Measurements from ENCODE around the gene HSFX3.
"Not testable (repeated sequence)": the region's sequence is repeated elsewhere in the genome, so short reads cannot be mapped to it uniquely, and the experiment has no call there.

Gene HSFX3, protein sequence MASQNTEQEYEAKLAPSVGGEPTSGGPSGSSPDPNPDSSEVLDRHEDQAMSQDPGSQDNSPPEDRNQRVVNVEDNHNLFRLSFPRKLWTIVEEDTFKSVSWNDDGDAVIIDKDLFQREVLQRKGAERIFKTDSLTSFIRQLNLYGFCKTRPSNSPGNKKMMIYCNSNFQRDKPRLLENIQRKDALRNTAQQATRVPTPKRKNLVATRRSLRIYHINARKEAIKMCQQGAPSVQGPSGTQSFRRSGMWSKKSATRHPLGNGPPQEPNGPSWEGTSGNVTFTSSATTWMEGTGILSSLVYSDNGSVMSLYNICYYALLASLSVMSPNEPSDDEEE

DNA sequence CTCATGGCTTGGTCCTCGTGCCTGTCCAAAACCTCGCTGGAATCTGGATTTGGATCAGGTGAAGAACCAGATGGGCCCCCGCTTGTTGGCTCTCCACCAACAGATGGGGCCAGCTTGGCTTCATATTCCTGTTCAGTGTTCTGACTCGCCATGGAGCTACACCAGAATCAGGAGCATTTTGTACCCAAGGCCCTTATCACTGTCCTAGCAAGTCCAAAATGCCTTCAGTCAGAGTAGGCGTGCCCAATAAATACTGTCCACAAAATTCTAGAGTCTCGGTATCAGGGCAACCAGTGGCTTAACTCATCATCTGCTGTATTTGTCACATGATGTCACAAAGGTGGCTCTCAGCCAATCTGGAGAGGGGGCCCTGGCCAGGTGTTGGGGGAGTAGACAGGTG lies at the start of gene HSFX3:
Gene HSFX3, minus strand, starts transcription at position 224 of the 400 bp plus-strand sequence. Its CDS starts 72 bp downstream, at position 152.
- not testable (repeated sequence) for DNase-seq

- not testable (repeated sequence) for DNase-seq
Observed at GRCh38 chrX:149598603-149599002, 48.9 kb upstream of the HSFX3 start.

- DNase-seq: not testable (repeated sequence)
Observed at GRCh38 chrX:149595943-149596342, 46.2 kb upstream of the HSFX3 start.

- not testable (repeated sequence) for DNase-seq
Observed at GRCh38 chrX:149595214-149595613, 45.5 kb upstream of the HSFX3 start, which contains the start of gene HSFX2. Gene HSFX2 (minus strand): TSS chrX:149595314. CDS start chrX:149594700, 614 bp downstream.

- DNase-seq: not testable (repeated sequence)
Observed at GRCh38 chrX:149590993-149591392, 41.3 kb upstream of the HSFX3 start.

GRCh38 chrX:149587359-149587758 lies 37.6 kb upstream of the HSFX3 start, which contains the start of gene MAGEA9B:
Gene MAGEA9B (minus strand): TSS chrX:149587459. CDS start chrX:149583179, 4,280 bp downstream.
- DNase-seq: not testable (repeated sequence)

DNA sequence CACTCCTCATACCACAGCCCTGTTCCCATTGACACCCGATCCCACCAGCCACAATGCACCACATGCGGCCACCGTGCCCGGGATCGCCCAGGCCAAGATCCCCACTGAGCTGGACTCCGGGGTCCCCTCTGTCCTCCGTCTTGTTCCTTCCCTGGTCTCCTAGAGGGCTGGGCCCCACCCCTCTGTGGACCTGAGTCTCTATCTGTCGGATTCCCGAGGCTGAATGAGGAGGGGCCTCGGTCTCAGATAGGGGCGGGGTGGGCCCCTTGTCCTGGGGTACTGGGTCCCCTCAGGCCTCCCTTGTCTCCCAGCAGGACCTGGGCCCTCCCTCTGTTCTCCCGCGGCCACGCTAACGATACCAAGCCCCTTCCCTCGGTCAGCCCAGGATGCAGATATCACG lies 35.9 kb upstream of the HSFX3 start:
- not testable (repeated sequence) for DNase-seq

GRCh38 chrX:149573456-149573855 lies 23.7 kb upstream of the HSFX3 start:
- DNase-seq: not testable (repeated sequence)

DNA sequence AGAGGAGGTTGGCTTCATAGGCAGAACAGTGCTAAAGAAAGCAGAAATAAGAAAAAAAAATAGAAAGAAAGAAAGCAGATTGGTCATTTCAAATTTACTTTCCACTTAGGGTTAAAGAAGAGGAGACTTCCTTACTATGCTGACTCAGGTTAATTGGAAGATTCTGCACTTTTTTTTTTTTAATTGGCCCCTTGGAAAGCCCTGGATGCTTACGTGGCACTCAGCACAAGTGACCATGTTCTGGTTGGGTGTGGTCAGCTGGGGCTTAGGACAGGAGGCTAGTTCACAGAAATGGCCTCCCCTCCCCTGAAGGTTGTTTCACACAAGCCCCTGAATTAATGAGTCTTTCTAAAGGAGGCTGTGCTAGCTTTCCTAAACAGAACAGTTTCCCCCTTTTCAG lies 23.0 kb upstream of the HSFX3 start:
- DNase-seq: no peak

GRCh38 chrX:149571770-149572169 lies 22.0 kb upstream of the HSFX3 start:
- no peak for DNase-seq

DNA sequence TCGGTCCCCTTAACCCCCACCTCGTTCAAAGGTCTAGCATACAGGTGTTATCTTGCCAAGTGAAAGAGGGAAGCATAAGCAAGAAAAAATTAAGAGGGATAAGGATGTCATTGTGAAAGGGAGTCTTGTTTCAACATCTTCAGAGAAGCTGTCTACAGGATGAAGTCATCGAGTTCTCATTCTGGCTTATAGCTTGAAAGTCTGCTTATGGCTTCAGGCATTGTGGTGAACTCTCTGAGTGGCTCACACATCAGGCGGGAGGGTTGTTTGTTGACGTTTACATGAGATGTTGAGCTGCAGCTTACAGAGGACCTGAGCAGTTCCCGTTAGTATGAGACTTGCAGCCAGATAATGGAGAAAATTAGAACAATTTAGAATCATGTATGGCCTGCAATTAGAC lies 20.9 kb upstream of the HSFX3 start:
- peak in 1 of 2 donors; percentile 0 for DNase-seq

GRCh38 chrX:149569770-149570169 lies 20.0 kb upstream of the HSFX3 start:
- no peak for DNase-seq

DNA sequence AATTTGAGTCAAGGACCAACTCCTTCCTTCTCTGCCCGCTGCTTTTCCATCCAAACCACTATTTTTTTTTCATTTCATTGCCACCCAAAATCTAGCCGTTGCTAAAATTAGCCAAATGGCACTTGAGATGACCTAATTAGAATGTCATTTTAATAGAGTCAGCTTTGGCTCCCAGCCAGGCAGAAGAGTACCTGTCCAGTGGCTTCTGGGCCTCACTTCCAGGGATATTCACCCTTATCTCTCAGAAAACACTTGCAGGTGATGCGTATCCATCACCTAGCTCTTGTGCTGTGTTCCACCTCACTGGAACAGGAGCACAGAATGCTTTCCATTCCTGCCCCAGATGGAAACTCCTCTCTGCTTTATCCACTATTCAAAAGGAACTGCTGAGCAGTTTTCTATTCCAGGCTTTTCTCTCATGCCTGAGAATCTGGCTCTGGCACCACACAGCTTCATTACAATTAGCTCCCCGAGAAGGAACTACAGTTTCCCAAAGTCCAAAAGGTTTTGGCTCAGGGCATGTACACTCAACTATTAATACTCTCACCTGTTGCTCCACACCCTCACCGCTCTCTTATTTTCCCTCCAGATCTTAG lies 19.1 kb upstream of the HSFX3 start:
- no peak for DNase-seq

DNA sequence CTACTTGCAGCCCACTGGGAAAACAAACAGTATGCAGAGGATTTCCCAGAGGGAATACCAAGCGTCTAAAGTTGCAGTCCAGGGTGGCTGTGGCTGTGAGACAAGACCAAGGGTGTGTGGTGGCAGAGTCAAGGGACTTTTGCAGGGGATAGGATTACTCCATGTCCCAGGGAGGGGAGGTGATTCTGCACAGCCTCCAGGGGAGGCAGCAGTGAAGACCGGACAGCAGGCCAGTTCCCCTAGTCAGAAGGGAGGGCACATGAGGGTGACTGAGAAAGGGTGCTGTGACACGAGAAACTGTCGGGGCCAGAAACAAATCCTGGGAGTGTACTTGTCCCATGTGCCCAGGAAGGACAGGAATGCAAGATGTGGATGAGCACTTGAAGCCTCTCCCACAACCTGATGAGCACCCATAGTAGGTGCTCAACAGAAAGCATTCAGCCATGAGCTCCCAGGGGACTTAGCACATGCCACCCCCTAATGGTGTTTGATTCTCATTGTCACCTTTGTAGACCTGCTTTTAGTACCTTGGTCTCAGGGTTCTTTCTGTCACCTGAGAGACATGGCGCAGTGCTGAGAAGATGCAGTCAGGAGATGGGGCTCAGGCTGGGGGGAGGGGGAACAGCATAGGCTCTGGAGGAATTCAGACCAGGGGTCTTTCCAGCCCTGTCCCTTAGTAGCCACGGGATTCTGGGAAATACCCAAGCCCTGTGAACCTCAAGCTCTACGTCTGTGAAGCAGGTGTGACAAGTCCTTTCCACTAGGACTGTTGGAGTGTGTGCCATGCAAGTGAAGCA lies 18.1 kb upstream of the HSFX3 start:
- DNase-seq: no peak

- no peak for DNase-seq
Observed at GRCh38 chrX:149563359-149563758, 13.6 kb upstream of the HSFX3 start.

DNA sequence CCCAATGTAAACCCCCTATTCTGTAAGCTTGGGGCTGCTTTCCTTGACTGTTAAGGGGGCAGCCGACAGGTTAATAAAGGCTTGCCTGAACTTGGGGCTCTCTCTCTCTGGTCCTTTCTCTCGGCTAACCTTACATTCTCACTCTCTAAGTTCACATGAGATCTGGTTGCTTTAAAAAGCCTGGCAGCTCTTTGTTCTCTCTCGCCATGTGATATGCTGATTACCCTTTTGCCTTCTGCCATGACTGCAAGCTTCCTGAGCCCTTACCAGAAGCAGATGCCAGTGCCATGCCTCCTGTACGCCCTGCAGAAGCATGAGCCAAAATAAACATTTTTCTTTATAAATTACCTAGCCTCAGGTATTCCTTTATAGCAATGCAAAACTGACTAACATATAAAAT lies 5.5 kb upstream of the HSFX3 start:
- DNase-seq: not testable (repeated sequence)

DNA sequence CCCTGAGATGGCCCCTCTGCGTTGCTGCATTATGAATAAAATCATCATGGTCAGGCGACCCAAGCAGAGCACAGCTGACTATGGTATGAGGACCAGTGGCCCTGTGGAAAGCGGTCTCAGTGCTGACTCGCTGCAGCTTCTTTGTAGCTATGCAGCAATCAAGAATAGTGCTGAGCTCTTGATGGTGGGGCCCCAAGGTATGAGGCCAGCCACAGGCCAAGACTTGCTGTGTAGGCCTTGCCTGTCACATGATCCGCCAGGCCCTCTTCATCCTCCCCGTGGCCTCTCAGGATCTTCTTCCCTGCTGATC lies 2.2 kb upstream of the HSFX3 start:
- not testable (repeated sequence) for DNase-seq

GRCh38 chrX:149551245-149551938 lies 1.7 kb upstream of the HSFX3 start:
- DNase-seq: not testable (repeated sequence)

GRCh38 chrX:149550454-149550853 lies 730 bp upstream of the HSFX3 start:
- not testable (repeated sequence) for DNase-seq

DNA sequence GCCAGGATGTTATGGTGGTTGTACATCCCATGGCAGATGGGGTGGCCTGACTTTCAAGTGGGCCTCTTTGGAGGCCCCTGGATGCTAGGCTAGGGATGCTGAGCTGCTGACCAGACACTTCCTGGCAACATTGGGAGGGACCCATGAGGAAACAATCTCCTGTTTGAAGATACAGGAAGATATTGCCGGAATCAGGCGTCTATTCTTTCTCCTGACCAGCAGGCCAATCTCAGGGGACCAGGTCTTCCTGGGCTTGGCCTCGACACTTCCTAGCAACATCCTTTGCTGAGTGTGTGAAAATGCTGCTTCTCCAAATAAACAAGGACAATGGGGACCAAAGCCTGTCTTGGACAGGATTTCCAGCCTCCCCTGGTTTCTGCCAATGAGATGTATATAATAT lies 1.9 kb downstream of the HSFX3 start:
- not testable (repeated sequence) for DNase-seq

GRCh38 chrX:149546962-149547361 lies 2.8 kb downstream of the HSFX3 start:
- not testable (repeated sequence) for DNase-seq

Data from inflammatory macrophage treated with lipopolysaccharide for 1 hour (primary cell).